NOMO-1 treated with DMSO at 0.1 percent for 48 hours (cell line): ENCODE measurements around the gene QSOX1.

Source experiments
- DNase-seq: peaks from one replicate; lab custom pipeline; 2025; ENCODE audit not compliant: unreplicated experiment; lab: John Stamatoyannopoulos, UW

The QSOX1 gene

GRCh38 chr1:180210008-180210620, 55.4 kb downstream of the QSOX1 start:
- DNase-seq = no peak

GRCh38 chr1:180211156-180211859, 56.6 kb downstream of the QSOX1 start:
- DNase-seq = no peak

GRCh38 chr1:180211860-180212229, 57.2 kb downstream of the QSOX1 start:
- no peak for DNase-seq

GRCh38 chr1:180213401-180214170, 58.9 kb downstream of the QSOX1 start:
- DNase-seq = peak; percentile 55

GRCh38 chr1:180215856-180216625, 61.4 kb downstream of the QSOX1 start:
- no peak for DNase-seq

- no peak for DNase-seq
Measured at GRCh38 chr1:180217006-180217405, 62.3 kb downstream of the QSOX1 start.

- DNase-seq = no peak
Measured at GRCh38 chr1:180218806-180219765, 64.4 kb downstream of the QSOX1 start.

GRCh38 chr1:180219776-180220175, 65.1 kb downstream of the QSOX1 start:
- DNase-seq = no peak

GRCh38 chr1:180221462-180221861, 66.8 kb downstream of the QSOX1 start:
- DNase-seq = no peak

- DNase-seq = no peak
Measured at GRCh38 chr1:180224902-180225301, 70.2 kb downstream of the QSOX1 start.

GRCh38 chr1:180225403-180225802, 70.7 kb downstream of the QSOX1 start:
- DNase-seq = no peak

GRCh38 chr1:180227861-180228647, 73.4 kb downstream of the QSOX1 start:
- DNase-seq = peak; percentile 12

GRCh38 chr1:180228648-180229482, 74.2 kb downstream of the QSOX1 start:
- DNase-seq = no peak

- DNase-seq = no peak
Measured at GRCh38 chr1:180229483-180230415, 75.1 kb downstream of the QSOX1 start, which contains the start of gene LHX4. LHX4 (plus strand) TSS chr1:180230264; CDS start chr1:180230530, 266 bp downstream.

- no peak for DNase-seq
Measured at GRCh38 chr1:180230416-180230790, 75.7 kb downstream of the QSOX1 start.

GRCh38 chr1:180230791-180231505, 76.3 kb downstream of the QSOX1 start:
- no peak for DNase-seq

- DNase-seq = peak; percentile 65
Measured at GRCh38 chr1:180231506-180231921, 76.8 kb downstream of the QSOX1 start.
